ENCODE results near the gene ABHD16A. TPM values are rescaled to one million over a fixed set of nuclear protein-coding genes. Genes with fewer than 3 reads are reported as not detected.

Gene ABHD16A
- total RNA-seq, 1 donor from 2014 or later, result 21.3 TPM

DNA sequence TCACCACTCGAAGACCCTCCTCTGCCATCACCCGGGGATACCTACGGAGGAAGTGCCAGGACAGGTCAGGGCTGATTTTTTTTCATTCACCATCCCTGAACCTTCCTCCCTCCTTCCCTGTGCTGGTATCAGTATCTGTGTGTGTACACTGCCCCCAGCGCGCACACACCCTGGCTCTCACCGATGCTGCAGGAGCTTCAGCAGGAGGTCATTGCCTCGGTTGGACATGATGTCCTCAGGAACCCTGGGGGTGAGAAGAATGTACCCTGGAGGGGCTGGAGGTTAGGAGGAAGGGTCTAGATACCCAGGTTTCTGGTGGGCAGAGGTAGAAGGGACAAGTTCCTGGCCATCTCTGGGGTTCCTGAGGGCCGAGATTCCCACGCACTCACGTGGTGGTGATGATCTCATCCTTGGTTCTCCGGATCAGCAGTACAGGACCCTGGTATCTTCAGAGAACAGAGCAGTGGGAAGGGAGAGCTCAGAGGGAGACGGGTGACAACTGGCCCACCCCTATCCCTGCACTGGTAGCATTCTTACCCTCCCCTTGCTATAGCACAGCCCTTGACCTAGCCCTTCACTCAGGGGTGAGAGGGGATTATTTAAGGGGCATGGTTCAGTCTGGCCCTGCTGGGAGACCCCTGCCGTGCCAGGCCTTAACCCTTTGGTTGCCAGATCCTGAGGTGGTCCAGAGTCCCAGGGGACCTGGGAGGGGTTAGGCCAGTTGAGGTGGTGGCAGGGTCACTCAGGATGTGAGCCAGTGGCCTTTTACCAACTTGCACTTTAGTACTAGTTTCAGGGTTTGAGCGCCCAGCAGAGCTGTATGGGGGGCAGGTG lies 15.0 kb downstream of the ABHD16A start:
- H3K9me3 Mint-ChIP-seq, result no peaks in the 10 kb centered on the region
- no peaks in the 10 kb centered on the region for H3K36me3 ChIP-seq

DNA sequence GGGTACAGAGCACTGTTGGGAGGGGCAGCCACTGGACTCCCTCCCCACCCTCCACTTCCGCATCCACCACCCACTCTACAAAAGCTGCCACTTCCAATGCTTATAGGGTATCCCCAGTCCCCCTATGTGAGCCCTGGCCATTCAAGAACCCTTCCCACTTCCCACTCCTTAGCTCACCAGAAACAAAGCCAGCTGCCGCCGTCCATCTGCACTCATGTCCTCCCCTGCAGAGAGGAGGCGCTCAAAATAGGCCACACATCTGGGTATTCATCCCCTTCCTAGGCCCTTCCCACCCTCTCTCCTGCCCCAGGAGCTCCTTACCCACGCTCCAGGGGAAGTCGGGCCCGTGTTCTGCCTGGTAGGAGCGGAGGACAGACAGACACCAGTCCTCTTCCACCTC lies 15.8 kb downstream of the ABHD16A start:
- Mint-ChIP-seq H3K27ac (no peak overlapping the region), H3K27me3 (ENCODE audit: insufficient read depth, low read depth) (peaks cover 2% of the 10 kb centered on the region), H3K4me3 (no peak overlapping the region), H3K36me3 (peaks cover 36% of the 10 kb centered on the region), H3K4me1 (peaks cover 14% of the 10 kb centered on the region), H3K9me3 (no peaks in the 10 kb centered on the region)
- Histone ChIP-seq H4K20me1 (ENCODE audit: low read depth) (peaks cover 8% of the 10 kb centered on the region), H3K4me1 (peaks cover 3% of the 10 kb centered on the region), H2AFZ (replicated peaks) (no peak overlapping the region), H3K4me2 (no peak overlapping the region), H3K36me3 (no peaks in the 10 kb centered on the region), H3K9me3 (ENCODE audit: low read depth) (no peaks in the 10 kb centered on the region), H3K27ac (no peak overlapping the region), H3F3A (ENCODE audit: low read depth) (peaks cover 25% of the 10 kb centered on the region), H3K79me2 (ENCODE audit: low read depth) (no peaks in the 10 kb centered on the region), H3K27me3 (peaks cover 5% of the 10 kb centered on the region), H3K4me3 (no peak overlapping the region), H3K9ac (no peak overlapping the region)
- DNase-seq (ENCODE audit: low spot score), result no peak
- no peak for TF ChIP-seq EZH2 (IDR thresholded peaks at IDR 0.05)
- TF ChIP-seq, protein P1, sequence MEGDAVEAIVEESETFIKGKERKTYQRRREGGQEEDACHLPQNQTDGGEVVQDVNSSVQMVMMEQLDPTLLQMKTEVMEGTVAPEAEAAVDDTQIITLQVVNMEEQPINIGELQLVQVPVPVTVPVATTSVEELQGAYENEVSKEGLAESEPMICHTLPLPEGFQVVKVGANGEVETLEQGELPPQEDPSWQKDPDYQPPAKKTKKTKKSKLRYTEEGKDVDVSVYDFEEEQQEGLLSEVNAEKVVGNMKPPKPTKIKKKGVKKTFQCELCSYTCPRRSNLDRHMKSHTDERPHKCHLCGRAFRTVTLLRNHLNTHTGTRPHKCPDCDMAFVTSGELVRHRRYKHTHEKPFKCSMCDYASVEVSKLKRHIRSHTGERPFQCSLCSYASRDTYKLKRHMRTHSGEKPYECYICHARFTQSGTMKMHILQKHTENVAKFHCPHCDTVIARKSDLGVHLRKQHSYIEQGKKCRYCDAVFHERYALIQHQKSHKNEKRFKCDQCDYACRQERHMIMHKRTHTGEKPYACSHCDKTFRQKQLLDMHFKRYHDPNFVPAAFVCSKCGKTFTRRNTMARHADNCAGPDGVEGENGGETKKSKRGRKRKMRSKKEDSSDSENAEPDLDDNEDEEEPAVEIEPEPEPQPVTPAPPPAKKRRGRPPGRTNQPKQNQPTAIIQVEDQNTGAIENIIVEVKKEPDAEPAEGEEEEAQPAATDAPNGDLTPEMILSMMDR (IDR thresholded peaks at IDR 0.05), result no peak
- no peak for TF ChIP-seq EZH2phosphoT487 (IDR thresholded peaks at IDR 0.05)

More for the DNA sequence above, 15.0 kb downstream of the ABHD16A start:
- Histone ChIP-seq H3K27me3 (no peaks in the 10 kb centered on the region), H3K4me2 (no peak overlapping the region), H4K20me1 (ENCODE audit: low read depth) (peaks cover 8% of the 10 kb centered on the region), H3K4me3 (no peak overlapping the region), H3K4me1 (peaks cover 3% of the 10 kb centered on the region), H3K9ac (no peak overlapping the region), H3K9me3 (ENCODE audit: low read depth) (no peaks in the 10 kb centered on the region), H3K79me2 (ENCODE audit: low read depth) (no peaks in the 10 kb centered on the region), H2AFZ (replicated peaks) (no peak overlapping the region), H3F3A (ENCODE audit: low read depth) (peaks cover 18% of the 10 kb centered on the region), H3K27ac (no peak overlapping the region)
- no peak for TF ChIP-seq EZH2phosphoT487 (IDR thresholded peaks at IDR 0.05)
- TF ChIP-seq, protein P1 (IDR thresholded peaks at IDR 0.05), result no peak
- no peak for TF ChIP-seq EZH2 (IDR thresholded peaks at IDR 0.05)
- H3K4me1 Mint-ChIP-seq, result peaks cover 11% of the 10 kb centered on the region
- H3K27me3 Mint-ChIP-seq (ENCODE audit: insufficient read depth, low read depth), result peaks cover 2% of the 10 kb centered on the region
- DNase-seq (ENCODE audit: low spot score), result no peak
- H3K36me3 Mint-ChIP-seq, result peaks cover 38% of the 10 kb centered on the region
- H3K27ac Mint-ChIP-seq, result peak overlapping the region; percentile 57
- H3K4me3 Mint-ChIP-seq, result no peak overlapping the region

DNA sequence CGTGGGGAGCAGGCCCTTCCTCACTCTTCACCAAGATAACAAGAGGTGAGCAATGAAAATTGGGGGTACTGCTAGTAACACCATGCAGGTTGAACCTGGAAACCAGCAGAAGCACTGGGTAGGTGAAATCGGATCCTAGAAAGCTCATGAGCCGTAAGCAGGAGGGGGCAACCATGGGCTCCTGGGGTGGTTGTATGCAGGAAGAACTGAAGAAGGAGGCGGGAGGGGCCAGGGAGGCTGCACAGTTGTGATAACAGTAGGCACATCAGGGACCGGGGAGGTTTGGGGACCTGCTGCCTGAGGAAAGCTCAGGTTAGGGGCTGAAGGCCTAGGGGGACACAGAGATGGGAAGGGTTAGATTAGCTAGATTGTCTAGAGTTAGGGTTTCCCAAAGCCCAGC lies 16.6 kb downstream of the ABHD16A start:
- H4K20me1 ChIP-seq (ENCODE audit: low read depth), result peaks cover 8% of the 10 kb centered on the region
- H3K9ac ChIP-seq, result no peak overlapping the region
- H3F3A ChIP-seq (ENCODE audit: low read depth), result peaks cover 34% of the 10 kb centered on the region
- peaks cover 21% of the 10 kb centered on the region for H3K4me1 Mint-ChIP-seq
- TF ChIP-seq EZH2phosphoT487 (IDR thresholded peaks at IDR 0.05), result no peak
- TF ChIP-seq EZH2 (IDR thresholded peaks at IDR 0.05), result no peak
- TF ChIP-seq, protein P1 (IDR thresholded peaks at IDR 0.05), result no peak
- peaks cover 6% of the 10 kb centered on the region for H3K4me1 ChIP-seq
- H3K27me3 Mint-ChIP-seq (ENCODE audit: insufficient read depth, low read depth), result peaks cover 7% of the 10 kb centered on the region
- no peaks in the 10 kb centered on the region for H3K79me2 ChIP-seq (ENCODE audit: low read depth)
- H3K4me3 ChIP-seq, result no peak overlapping the region
- no peaks in the 10 kb centered on the region for H3K9me3 ChIP-seq (ENCODE audit: low read depth)
- peaks cover 36% of the 10 kb centered on the region for H3K36me3 Mint-ChIP-seq
- H3K9me3 Mint-ChIP-seq, result no peaks in the 10 kb centered on the region
- no peak overlapping the region for H2AFZ ChIP-seq (replicated peaks)
- no peak overlapping the region for H3K27ac ChIP-seq
- H3K27ac Mint-ChIP-seq, result no peak overlapping the region
- no peaks in the 10 kb centered on the region for H3K36me3 ChIP-seq
- DNase-seq (ENCODE audit: low spot score), result no peak
- H3K4me3 Mint-ChIP-seq, result no peak overlapping the region
- H3K4me2 ChIP-seq, result no peak overlapping the region
- H3K27me3 ChIP-seq, result peaks cover 14% of the 10 kb centered on the region

Data from neural progenitor cell (in vitro differentiated cells).